ENCODE results near the gene TEX19. TPM values are rescaled to one million over a fixed set of nuclear protein-coding genes. Genes with fewer than 3 reads are reported as not detected.

The TEX19 gene
- total RNA-seq, 2 donors from 2014 or later, result not detected

DNA sequence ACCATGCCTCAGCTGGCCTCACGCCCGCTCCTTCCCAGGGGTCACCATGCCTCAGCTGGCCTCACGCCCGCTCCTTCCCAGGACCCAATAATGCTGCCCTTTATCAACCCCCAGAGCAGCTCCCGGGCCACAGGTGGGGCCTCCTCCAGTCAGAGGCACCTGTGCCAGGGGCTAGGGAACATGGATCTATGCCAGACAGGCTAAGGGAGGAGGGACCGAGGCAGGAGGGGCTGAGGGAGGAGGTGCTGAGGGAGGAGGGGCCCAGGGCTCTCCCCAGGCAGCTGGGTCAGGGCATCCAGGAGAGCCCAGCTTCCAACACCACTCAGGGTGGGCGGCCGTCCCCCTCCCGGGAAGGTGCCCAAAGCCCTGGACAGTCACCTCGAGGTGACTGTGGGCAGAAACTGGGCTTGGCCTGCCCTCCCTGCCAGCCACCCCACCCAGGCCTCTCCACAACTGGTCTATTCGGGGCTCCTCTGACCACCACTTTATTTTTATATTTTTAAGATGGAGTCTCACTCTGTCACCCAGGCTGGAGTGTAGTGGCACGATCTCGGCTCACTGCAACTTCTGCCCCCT is 31.9 kb downstream of the TEX19 start:
- intact Hi-C loops (cut with DNase I), result no loop called here

DNA sequence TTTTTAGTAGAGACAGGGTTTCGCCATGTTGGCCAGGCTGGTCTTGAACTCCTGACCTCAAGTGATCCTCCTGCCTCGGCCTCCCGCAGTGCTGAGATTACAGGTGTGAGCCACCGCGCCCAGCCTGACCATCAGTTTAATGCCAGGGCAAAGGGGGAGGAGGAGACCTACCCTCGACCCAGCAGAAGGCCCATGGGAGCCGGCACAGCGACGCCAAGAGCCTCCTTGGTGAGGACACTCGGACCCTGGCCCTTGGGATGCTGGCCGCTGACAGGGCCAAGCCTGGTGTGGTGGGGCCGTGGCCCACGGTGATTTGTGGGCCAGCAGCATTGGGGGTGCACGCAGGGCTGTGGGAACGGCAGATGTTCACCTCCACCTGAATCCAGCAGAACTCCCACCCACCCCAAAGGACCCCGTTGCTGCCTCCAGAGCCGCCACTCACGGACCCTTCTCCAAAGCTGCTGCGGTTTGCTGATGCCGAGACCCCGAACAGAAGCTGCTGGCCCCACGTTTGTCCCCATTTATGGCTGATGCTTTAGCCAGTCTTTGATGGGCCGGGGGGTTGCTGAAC is 32.5 kb downstream of the TEX19 start:
- ATAC-seq, result no peak
- no peaks in the 10 kb centered on the region for H3K9me3 ChIP-seq
- no peaks in the 10 kb centered on the region for H3K27me3 ChIP-seq
- DNase-seq, result no peak
- no peak overlapping the region for H3K27ac ChIP-seq
- intact Hi-C loops (cut with DNase I), result no loop called here
- peaks cover 0 to 2% of the 10 kb centered on the region in 2 donors for H3K36me3 ChIP-seq (replicated peaks in 1 of 2; ENCODE audit: insufficient read depth in 1 of 2, low read depth in 2 of 2)
- no peak overlapping the region for H3K4me3 ChIP-seq
- TF ChIP-seq, protein P1, sequence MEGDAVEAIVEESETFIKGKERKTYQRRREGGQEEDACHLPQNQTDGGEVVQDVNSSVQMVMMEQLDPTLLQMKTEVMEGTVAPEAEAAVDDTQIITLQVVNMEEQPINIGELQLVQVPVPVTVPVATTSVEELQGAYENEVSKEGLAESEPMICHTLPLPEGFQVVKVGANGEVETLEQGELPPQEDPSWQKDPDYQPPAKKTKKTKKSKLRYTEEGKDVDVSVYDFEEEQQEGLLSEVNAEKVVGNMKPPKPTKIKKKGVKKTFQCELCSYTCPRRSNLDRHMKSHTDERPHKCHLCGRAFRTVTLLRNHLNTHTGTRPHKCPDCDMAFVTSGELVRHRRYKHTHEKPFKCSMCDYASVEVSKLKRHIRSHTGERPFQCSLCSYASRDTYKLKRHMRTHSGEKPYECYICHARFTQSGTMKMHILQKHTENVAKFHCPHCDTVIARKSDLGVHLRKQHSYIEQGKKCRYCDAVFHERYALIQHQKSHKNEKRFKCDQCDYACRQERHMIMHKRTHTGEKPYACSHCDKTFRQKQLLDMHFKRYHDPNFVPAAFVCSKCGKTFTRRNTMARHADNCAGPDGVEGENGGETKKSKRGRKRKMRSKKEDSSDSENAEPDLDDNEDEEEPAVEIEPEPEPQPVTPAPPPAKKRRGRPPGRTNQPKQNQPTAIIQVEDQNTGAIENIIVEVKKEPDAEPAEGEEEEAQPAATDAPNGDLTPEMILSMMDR (IDR thresholded peaks at IDR 0.05), result no peak
- TF ChIP-seq POLR2A (IDR thresholded peaks at IDR 0.05), result no peak
- WGBS, 2 donors, result 93 to 97% methylated on average over 11 to 23 of the region's 23 CpGs
- peaks cover 10% of the 10 kb centered on the region for H3K4me1 ChIP-seq

More for the DNA sequence above, 31.9 kb downstream of the TEX19 start:
- Histone ChIP-seq H3K4me3 (no peak overlapping the region), H3K36me3 (replicated peaks in 1 of 2; ENCODE audit: insufficient read depth in 1 of 2, low read depth in 2 of 2) (peaks cover 0 to 2% of the 10 kb centered on the region in 2 donors), H3K27ac (no peak overlapping the region), H3K27me3 (no peaks in the 10 kb centered on the region), H3K9me3 (no peaks in the 10 kb centered on the region), H3K4me1 (peaks cover 10% of the 10 kb centered on the region)
- 82 to 84% methylated on average over 12 to 13 of the region's 13 CpGs for WGBS, 2 donors
- TF ChIP-seq, protein P1 (IDR thresholded peaks at IDR 0.05), result no peak
- no peak for TF ChIP-seq POLR2A (IDR thresholded peaks at IDR 0.05)
- DNase-seq, result no peak
- ATAC-seq, result no peak

DNA sequence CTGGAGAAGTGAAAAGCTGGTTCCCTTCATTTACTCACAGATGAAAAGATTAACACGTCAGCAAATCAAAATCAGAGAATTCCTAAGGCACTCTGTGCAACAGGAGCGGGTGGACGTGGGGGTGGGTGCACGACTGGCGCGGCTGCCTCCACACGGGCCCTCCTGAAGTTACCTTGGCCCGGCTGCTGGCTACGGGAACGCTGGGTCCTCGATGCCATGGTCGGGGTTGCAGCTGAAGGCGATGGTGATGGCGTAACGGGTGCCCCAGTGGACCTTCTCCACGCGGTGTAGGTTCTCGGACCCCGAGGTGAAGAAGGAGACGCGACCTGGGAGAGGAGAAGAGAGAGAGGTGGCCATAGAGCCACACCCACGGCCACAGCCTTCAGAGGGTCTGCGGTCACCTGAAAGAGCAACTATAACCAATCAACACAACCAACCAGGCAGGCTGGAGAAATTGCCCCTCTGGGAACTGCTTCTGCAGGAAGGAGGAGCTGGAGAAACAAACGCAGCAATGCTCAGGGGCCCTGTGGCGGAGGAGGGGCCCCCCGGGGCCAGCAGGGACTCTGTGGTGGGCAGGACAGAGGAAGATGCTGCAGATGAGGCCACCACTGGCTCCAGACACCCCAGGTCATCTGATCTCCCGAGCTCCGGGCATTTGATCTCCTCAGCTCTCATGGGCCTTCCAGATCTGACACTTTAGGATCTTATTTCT is 33.3 kb downstream of the TEX19 start:
- Histone ChIP-seq H3K4me1 (peaks cover 10% of the 10 kb centered on the region), H3K27ac (no peak overlapping the region), H3K4me3 (no peak overlapping the region), H3K9me3 (no peaks in the 10 kb centered on the region), H3K27me3 (no peaks in the 10 kb centered on the region), H3K36me3 (replicated peaks in 1 of 2; ENCODE audit: insufficient read depth in 1 of 2, low read depth in 2 of 2) (peaks cover 0 to 2% of the 10 kb centered on the region in 2 donors)
- no peak for TF ChIP-seq POLR2A (IDR thresholded peaks at IDR 0.05)
- TF ChIP-seq, protein P1 (IDR thresholded peaks at IDR 0.05), result no peak
- 94% methylated on average over 23 to 27 of the region's 28 CpGs for WGBS, 2 donors
- DNase-seq (no peak), ATAC-seq (no peak)
- intact Hi-C loops (cut with DNase I), result no loop called here

DNA sequence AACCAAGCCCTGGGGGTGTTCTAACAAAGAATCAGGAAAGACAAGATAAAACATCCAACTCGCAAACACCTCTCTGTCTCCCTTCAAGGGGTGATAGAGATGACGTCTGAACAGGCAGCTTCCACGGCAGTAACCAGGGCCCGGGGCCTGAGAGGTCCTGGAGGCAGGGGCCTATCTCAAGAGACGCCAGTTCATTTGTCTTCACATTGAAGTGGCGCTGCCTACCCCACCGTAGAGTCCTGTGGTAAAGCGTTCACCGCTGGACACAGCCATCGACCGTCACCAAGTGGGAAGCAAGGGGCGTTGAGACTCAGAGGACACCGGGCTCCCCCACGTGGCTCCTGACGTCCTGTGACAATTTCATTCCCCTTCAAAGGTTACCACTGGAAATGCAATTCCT is 33.9 kb downstream of the TEX19 start:
- ATAC-seq (no peak), DNase-seq (no peak)
- Histone ChIP-seq H3K4me1 (peaks cover 6% of the 10 kb centered on the region), H3K27me3 (no peaks in the 10 kb centered on the region), H3K27ac (no peak overlapping the region), H3K4me3 (no peak overlapping the region), H3K36me3 (replicated peaks in 1 of 2; ENCODE audit: insufficient read depth in 1 of 2, low read depth in 2 of 2) (peaks cover 0 to 2% of the 10 kb centered on the region in 2 donors), H3K9me3 (no peaks in the 10 kb centered on the region)
- 88% methylated on average over 14 to 15 of the region's 15 CpGs for WGBS, 2 donors
- intact Hi-C loops (cut with DNase I), result no loop called here
- no peak for TF ChIP-seq POLR2A (IDR thresholded peaks at IDR 0.05)
- TF ChIP-seq, protein P1 (IDR thresholded peaks at IDR 0.05), result no peak
